ENCODE results near the gene SAT2.
A peak's percentile ranks its signal among the peaks of the same experiment; 100 is the strongest.

SAT2 gene

DNA sequence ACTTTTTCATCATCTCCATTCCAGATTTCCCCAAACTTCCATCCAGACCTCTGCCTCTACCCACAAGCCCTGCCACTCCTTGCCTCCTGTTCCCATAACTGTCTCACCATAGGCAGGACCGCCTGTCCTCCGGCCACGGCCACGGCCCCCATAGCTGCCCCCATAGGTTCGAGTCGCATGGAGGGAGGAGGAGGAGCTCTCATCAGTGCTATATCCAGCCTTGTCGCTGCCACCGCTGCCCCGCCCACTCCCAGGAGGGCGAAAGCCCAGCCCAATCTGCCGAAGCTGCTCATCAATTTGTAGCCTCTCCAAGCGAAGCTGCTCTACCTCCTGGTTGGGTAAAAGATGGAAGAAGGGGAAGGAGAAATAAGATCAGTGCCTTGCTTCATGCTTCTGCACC, 34.3 kb downstream of the SAT2 start:
- Histone ChIP-seq H3K4me1 (ENCODE audit: insufficient read depth, poor library complexity, severe bottlenecking) (peaks cover 12% of the 10 kb centered on the region), H3K27me3 (ENCODE audit: insufficient read depth, poor library complexity, severe bottlenecking) (no peaks in the 10 kb centered on the region), H3K4me3 (ENCODE audit: severe bottlenecking) (no peak overlapping the region), H3K9me3 (ENCODE audit: severe bottlenecking) (no peaks in the 10 kb centered on the region), H3K27ac (ENCODE audit: poor library complexity, severe bottlenecking) (no peak overlapping the region), H3K36me3 (ENCODE audit: low read depth) (peaks cover 73% of the 10 kb centered on the region)
- no peak for DNase-seq (ENCODE audit: low spot score)
- no peak for ATAC-seq (ENCODE audit: low read depth)
- TF ChIP-seq, protein P1, sequence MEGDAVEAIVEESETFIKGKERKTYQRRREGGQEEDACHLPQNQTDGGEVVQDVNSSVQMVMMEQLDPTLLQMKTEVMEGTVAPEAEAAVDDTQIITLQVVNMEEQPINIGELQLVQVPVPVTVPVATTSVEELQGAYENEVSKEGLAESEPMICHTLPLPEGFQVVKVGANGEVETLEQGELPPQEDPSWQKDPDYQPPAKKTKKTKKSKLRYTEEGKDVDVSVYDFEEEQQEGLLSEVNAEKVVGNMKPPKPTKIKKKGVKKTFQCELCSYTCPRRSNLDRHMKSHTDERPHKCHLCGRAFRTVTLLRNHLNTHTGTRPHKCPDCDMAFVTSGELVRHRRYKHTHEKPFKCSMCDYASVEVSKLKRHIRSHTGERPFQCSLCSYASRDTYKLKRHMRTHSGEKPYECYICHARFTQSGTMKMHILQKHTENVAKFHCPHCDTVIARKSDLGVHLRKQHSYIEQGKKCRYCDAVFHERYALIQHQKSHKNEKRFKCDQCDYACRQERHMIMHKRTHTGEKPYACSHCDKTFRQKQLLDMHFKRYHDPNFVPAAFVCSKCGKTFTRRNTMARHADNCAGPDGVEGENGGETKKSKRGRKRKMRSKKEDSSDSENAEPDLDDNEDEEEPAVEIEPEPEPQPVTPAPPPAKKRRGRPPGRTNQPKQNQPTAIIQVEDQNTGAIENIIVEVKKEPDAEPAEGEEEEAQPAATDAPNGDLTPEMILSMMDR (IDR thresholded peaks at IDR 0.05; ENCODE audit: poor library complexity, severe bottlenecking): no peak

DNA sequence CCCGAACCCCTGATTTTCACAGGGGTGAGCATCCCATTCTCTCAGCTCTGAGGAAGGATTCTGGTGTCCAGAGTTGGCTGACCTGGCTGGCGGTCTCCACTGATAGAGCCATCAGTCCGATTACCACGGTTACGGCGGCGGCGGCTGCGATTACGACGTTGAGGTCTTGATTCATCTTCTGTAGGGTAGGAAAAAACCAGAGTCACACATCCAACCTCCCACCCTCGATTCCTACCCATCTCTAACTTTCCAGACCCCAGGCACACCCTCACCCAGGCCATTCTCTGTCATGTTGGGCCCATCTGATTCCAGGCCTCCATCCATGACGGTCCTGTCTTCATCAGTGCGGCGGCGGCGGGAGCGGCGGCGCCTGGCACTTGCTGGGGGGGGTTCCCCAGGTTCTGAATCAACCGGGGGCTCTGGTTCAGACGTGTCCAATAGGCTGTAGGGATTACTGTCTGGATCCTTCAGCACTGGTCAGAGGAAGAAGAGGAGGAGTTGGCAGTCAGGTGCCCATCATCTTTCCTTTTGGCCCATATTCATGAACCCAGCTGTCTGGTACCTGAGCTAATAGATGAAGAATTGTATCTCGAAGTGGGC, 35.1 kb downstream of the SAT2 start:
- peaks cover 75% of the 10 kb centered on the region for H3K36me3 ChIP-seq (ENCODE audit: low read depth)
- H3K4me1 ChIP-seq (ENCODE audit: insufficient read depth, poor library complexity, severe bottlenecking): peaks cover 14% of the 10 kb centered on the region
- peak overlapping the region; percentile 97 for H3K27ac ChIP-seq (ENCODE audit: poor library complexity, severe bottlenecking)

DNA sequence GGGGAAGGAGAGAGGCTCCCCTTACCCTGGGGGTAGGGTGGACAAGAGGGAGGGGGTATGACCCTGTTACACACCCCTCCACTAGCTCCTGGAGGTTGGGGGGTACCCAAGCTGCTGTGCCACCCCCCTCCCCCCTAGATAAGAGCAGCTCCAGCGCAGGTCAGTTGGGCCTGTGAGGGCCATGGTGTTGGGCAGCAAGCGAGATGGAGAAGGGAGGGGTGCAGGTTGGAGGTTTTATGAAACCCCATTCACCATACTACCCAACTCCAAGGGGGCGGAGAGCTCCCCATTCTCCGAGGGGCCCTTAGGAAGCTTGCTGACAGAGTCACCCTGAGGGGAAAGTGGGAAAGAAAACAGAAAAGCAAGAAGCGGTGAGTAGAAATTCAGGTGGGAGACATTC, 36.0 kb downstream of the SAT2 start:
- ATAC-seq (ENCODE audit: low read depth) (no peak), DNase-seq (ENCODE audit: low spot score) (no peak)
- Histone ChIP-seq H3K27ac (ENCODE audit: poor library complexity, severe bottlenecking) (peak overlapping the region; percentile 97), H3K36me3 (ENCODE audit: low read depth) (peaks cover 71% of the 10 kb centered on the region), H3K9me3 (ENCODE audit: severe bottlenecking) (no peaks in the 10 kb centered on the region), H3K4me1 (ENCODE audit: insufficient read depth, poor library complexity, severe bottlenecking) (peaks cover 17% of the 10 kb centered on the region), H3K27me3 (ENCODE audit: insufficient read depth, poor library complexity, severe bottlenecking) (no peaks in the 10 kb centered on the region), H3K4me3 (ENCODE audit: severe bottlenecking) (no peak overlapping the region)
- TF ChIP-seq, protein P1 (IDR thresholded peaks at IDR 0.05; ENCODE audit: poor library complexity, severe bottlenecking): no peak

More for the DNA sequence above, 35.1 kb downstream of the SAT2 start:
- ATAC-seq (ENCODE audit: low read depth): no peak
- H3K27me3 ChIP-seq (ENCODE audit: insufficient read depth, poor library complexity, severe bottlenecking): no peaks in the 10 kb centered on the region
- no peak for DNase-seq (ENCODE audit: low spot score)
- no peak overlapping the region for H3K4me3 ChIP-seq (ENCODE audit: severe bottlenecking)
- no peaks in the 10 kb centered on the region for H3K9me3 ChIP-seq (ENCODE audit: severe bottlenecking)
- TF ChIP-seq, protein P1 (IDR thresholded peaks at IDR 0.05; ENCODE audit: poor library complexity, severe bottlenecking): no peak

DNA sequence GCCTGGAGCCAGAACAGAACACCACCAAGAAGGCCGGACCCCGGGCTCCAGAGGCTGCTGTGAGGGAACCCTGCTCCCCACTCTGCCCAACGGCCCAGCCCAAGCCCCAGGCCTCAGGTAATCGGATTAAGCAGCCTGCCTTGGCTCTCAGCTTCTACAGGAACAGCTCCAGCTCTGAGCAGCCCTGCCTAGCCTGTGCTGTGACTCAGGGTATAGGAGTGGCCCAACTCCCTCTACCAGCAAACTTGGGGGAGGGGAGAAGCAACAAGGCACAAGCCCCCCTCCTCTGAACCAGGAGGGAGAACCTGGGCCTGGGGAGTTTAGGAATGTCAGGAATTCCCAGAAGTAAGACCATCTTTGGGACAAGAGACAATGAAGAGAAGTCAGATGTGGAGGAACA, 36.9 kb downstream of the SAT2 start:
- Histone ChIP-seq H3K4me1 (ENCODE audit: insufficient read depth, poor library complexity, severe bottlenecking) (peaks cover 17% of the 10 kb centered on the region), H3K27me3 (ENCODE audit: insufficient read depth, poor library complexity, severe bottlenecking) (no peaks in the 10 kb centered on the region), H3K9me3 (ENCODE audit: severe bottlenecking) (no peaks in the 10 kb centered on the region), H3K4me3 (ENCODE audit: severe bottlenecking) (no peak overlapping the region), H3K36me3 (ENCODE audit: low read depth) (peaks cover 70% of the 10 kb centered on the region), H3K27ac (ENCODE audit: poor library complexity, severe bottlenecking) (peak overlapping the region; percentile 97)
- DNase-seq (ENCODE audit: low spot score): no peak
- TF ChIP-seq, protein P1 (IDR thresholded peaks at IDR 0.05; ENCODE audit: poor library complexity, severe bottlenecking): no peak
- peak; percentile 40 for ATAC-seq (ENCODE audit: low read depth)

DNA sequence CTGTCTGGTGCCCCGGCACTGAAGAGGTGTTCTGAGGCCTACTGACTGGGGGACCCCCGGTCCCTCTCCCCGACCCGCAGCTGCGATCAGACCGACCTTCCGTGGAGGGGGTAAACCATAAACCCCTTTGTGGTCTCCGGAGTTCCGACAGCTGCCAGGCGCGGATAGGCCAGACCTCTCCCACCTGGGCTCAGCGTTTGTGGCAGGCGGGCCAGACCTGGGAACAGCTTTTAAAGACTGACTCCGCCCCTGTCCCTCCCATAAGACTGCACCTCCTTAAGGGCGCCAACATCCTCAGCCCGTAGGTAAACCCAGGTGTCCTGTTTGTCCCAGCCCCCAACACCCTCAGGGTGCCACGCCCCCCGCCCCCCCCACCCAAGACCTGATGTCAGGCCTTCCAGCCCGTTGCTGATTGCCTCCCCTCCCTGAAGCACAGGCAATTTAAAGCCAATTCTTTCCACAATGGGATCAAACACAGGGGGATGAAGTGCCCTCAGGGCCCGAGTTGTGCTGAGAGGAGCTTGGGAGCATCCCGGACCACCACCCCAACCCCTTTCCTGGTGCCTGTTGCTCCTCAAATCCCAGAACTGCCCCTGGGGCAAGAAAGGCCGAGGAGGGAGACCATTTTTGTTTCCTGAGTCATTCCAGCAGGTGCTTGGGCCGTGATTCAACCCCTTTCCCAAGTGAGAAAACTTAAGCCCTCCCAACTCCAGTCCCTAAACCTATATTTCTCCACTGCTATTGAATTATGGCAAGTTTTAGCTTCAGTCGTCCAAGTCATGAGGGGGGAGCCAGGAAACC, 37.5 kb downstream of the SAT2 start, which contains the start of gene SOX15:
SOX15 (minus strand) TSS at position 204 of the 801 bp plus-strand sequence. CDS start 418 bp downstream, outside the sequence.
- Histone ChIP-seq H3K36me3 (ENCODE audit: low read depth) (peaks cover 66% of the 10 kb centered on the region), H3K27ac (ENCODE audit: poor library complexity, severe bottlenecking) (peak within 1 kb of the TSS; percentile 97), H3K9me3 (ENCODE audit: severe bottlenecking) (no peaks in the 10 kb centered on the region), H3K27me3 (ENCODE audit: insufficient read depth, poor library complexity, severe bottlenecking) (no peaks in the 10 kb centered on the region), H3K4me1 (ENCODE audit: insufficient read depth, poor library complexity, severe bottlenecking) (peaks cover 17% of the 10 kb centered on the region), H3K4me3 (ENCODE audit: severe bottlenecking) (peak within 1 kb of the TSS; percentile 66)
- DNase-seq (ENCODE audit: low spot score) (peak; percentile 85), ATAC-seq (ENCODE audit: low read depth) (peak; percentile 43)
- TF ChIP-seq, protein P1 (IDR thresholded peaks at IDR 0.05; ENCODE audit: poor library complexity, severe bottlenecking): no peak
